Osteocyte (in vitro differentiated cells): ENCODE data around the gene TIAM2. TPM values are rescaled to one million over a fixed set of nuclear protein-coding genes. Genes with fewer than 3 reads are reported as not detected.

Experiments used
- DNase-seq: peaks from one replicate; pipeline ENCODE4 v3.0.0; 2021; ENCODE audit warnings: mixed read lengths; ENCODE audit not compliant: unreplicated experiment; ENCODE audit errors: extremely low spot score
- H3K27ac Mint-ChIP-seq: one replicate; pipeline ENCODE4 v1.8.0; 2021; ENCODE audit warnings: mild to moderate bottlenecking, mixed read lengths; ENCODE audit not compliant: unreplicated experiment
- H3K27me3 Mint-ChIP-seq: one replicate; pipeline ENCODE4 v1.8.0; 2021; ENCODE audit warnings: mixed read lengths; ENCODE audit not compliant: unreplicated experiment
- H3K36me3 Mint-ChIP-seq: one replicate; pipeline ENCODE4 v1.8.0; 2021; ENCODE audit warnings: mixed read lengths; ENCODE audit not compliant: unreplicated experiment
- H3K4me1 Mint-ChIP-seq: one replicate; pipeline ENCODE4 v1.8.0; 2021; ENCODE audit warnings: mixed read lengths; ENCODE audit not compliant: unreplicated experiment
- H3K4me3 Mint-ChIP-seq: one replicate; pipeline ENCODE4 v1.8.0; 2021; ENCODE audit warnings: mild to moderate bottlenecking, moderate library complexity, mixed read lengths; ENCODE audit not compliant: unreplicated experiment
- H3K9me3 Mint-ChIP-seq: one replicate; pipeline ENCODE4 v1.8.0; 2021; ENCODE audit warnings: mixed read lengths; ENCODE audit not compliant: unreplicated experiment
- total RNA-seq: library from RNA; stranded (reverse); gene quantifications from 2 replicates; pipeline ENCODE4 v1.2.1, GENCODE V29; 2021
- TF ChIP-seq, protein P1 (sequence below): fragments of 200-600 bp; sonication (generic); IDR thresholded peaks from 2 replicates; pipeline ENCODE4 v1.5.0; 2021; ENCODE audit warnings: antibody characterized with exemption, mild to moderate bottlenecking, moderate library complexity

TIAM2 gene
- total RNA-seq, 1 donor from 2014 or later: 11.2 TPM

DNA sequence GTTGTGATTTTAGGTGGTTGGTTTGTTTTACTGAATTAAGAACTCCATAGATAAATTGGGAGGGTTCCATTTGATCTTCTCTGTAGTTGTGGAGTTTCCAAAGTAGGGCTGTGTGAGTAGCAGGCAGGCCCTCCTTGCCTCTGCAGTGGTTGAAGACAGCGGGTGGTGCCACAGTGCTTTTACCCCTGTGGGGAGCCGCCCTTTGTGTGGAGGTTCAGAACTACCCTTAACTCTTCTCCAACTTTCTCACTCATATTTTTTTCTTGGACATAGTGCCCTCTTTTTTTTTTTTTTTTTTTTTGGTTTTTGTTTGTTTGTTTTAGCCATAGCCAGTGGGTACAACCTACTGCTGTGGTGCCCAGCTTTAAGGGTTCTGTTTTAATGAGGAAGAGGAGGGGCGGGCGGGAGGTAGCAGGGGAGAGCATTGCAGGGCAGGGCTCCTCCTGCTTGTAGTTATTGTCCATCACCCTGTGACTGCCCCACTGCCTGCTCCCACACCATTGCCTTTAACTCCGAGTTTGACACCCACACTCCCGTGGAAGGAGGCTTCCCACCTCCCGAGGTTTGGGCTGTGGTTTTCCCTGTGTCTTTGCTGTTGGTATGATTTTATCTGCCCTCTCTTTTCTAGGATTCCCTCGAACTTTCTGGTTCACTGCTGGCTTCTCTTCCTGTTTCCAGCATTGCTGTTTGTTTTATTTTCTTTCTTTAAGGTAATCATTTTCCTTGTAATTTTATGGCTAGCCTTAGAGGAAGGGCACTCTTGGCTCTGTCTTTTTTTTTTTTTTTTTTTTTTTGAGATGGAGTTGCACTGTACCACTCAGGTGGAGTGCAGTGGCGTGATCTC is 50.7 kb downstream of the TIAM2 start:
- TF ChIP-seq, protein P1, sequence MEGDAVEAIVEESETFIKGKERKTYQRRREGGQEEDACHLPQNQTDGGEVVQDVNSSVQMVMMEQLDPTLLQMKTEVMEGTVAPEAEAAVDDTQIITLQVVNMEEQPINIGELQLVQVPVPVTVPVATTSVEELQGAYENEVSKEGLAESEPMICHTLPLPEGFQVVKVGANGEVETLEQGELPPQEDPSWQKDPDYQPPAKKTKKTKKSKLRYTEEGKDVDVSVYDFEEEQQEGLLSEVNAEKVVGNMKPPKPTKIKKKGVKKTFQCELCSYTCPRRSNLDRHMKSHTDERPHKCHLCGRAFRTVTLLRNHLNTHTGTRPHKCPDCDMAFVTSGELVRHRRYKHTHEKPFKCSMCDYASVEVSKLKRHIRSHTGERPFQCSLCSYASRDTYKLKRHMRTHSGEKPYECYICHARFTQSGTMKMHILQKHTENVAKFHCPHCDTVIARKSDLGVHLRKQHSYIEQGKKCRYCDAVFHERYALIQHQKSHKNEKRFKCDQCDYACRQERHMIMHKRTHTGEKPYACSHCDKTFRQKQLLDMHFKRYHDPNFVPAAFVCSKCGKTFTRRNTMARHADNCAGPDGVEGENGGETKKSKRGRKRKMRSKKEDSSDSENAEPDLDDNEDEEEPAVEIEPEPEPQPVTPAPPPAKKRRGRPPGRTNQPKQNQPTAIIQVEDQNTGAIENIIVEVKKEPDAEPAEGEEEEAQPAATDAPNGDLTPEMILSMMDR: no peak
- no peak overlapping the region for H3K4me3 Mint-ChIP-seq
- no peaks in the 10 kb centered on the region for H3K9me3 Mint-ChIP-seq

DNA sequence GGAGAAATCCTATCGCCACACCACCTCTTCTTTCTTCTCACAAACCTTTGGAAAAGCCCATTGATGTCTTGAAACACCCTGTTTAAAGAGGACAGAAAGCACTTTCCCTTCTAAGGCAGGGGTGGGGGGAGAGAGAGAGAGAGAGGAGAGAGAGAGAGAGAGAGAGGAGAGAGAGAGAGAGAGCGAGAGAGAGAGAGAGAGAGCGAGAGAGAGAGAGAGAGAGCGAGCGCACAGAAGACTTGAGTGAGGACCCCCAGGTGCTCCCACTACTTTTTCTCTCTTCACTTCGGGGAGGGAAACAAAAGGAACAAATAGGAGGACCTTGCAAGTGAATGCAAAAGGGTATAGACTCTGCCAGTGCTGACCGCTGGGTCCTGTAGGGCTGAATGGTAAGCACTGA is 52.4 kb downstream of the TIAM2 start:
- no peak overlapping the region for H3K4me3 Mint-ChIP-seq
- TF ChIP-seq, protein P1: no peak
- no peaks in the 10 kb centered on the region for H3K36me3 Mint-ChIP-seq
- DNase-seq: no peak
- peaks cover 9% of the 10 kb centered on the region for H3K4me1 Mint-ChIP-seq
- no peaks in the 10 kb centered on the region for H3K9me3 Mint-ChIP-seq
- H3K27ac Mint-ChIP-seq: no peak overlapping the region
- H3K27me3 Mint-ChIP-seq: no peaks in the 10 kb centered on the region

More for the DNA sequence above, 50.7 kb downstream of the TIAM2 start:
- H3K27ac Mint-ChIP-seq: no peak overlapping the region
- H3K36me3 Mint-ChIP-seq: no peaks in the 10 kb centered on the region
- H3K4me1 Mint-ChIP-seq: peaks cover 23% of the 10 kb centered on the region
- no peak for DNase-seq
- H3K27me3 Mint-ChIP-seq: no peaks in the 10 kb centered on the region

DNA sequence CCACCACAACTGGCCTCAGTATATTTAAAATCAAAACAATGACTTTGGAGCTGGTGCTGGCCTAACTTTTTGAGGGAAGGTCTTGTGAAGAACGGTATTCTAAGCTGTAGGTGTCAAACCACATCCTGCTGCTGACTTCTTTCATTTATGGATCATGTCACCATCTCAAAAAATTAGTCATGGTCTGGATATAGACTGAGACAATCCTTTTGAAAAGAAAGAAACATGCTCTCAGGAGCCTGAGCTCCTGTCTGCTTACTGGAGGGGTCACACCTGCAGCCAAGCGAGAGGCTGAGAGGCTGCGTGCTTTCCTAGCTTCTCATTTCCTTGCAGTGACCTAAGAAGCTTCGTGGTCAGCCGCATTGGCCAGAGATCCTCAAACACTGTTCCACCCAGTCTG is 55.2 kb downstream of the TIAM2 start:
- Mint-ChIP-seq H3K4me3 (no peak overlapping the region), H3K27ac (no peak overlapping the region), H3K27me3 (no peaks in the 10 kb centered on the region), H3K36me3 (no peaks in the 10 kb centered on the region), H3K9me3 (no peaks in the 10 kb centered on the region), H3K4me1 (peaks cover 14% of the 10 kb centered on the region)
- no peak for DNase-seq
- TF ChIP-seq, protein P1: no peak

DNA sequence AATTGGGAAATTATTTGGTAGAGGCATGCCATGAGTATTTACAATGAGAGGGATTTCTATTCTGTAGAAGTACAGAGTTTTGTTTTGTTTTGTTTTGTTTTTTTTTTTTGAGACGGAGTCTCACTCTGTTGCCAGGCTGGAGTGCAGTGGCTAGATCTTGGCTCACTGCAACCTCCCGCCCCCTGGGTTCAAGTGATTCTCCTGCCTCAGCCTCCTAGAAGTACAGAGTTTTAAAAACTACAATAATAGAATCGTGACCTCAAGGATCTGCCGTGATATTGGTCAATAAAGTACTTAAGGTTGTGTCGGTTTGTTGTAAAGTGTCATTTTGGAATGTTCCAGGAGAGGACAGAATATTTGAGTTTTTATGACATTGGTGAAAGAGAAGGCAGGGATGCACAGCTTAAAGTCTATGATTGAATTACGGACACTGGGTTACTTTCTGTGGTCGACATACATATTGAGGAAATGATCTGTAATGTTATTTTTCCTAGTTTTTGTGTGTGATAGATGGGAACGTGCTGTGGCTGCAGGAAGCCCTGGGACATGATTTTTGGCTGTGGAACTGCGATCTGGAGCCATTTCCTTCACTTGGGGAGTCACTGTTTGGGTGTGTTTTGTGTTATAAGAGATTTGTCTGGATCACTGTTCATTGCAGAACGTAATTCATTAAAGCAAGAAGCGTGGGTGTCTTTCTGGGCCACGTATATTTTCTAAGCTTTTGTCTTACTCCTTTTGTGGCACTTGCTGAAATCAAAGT is 59.6 kb downstream of the TIAM2 start:
- no peak for DNase-seq
- Mint-ChIP-seq H3K4me1 (peaks cover 5% of the 10 kb centered on the region), H3K27ac (no peak overlapping the region), H3K4me3 (no peak overlapping the region), H3K36me3 (no peaks in the 10 kb centered on the region), H3K9me3 (no peaks in the 10 kb centered on the region), H3K27me3 (no peaks in the 10 kb centered on the region)
- TF ChIP-seq, protein P1: no peak

DNA sequence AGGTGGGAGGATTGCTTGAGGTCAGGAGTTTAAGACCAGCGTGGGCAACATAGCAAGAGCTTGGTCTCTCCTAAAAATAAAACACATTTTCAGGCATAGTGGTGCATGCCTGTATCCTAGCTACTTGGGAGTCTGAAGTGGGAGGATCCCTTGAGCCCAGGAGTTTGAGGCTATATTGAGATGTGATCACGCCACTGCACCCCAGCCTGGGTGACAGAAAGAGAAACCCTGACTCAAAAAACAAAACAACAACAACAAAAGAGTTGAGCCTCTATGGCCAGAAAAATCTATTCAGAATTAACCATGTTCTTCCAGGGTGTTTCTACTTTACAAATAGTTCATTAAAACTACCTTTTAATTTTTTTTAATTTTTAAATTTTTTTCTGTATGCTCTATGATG is 60.6 kb downstream of the TIAM2 start:
- Mint-ChIP-seq H3K27ac (no peak overlapping the region), H3K4me1 (peaks cover 5% of the 10 kb centered on the region), H3K4me3 (no peak overlapping the region), H3K36me3 (no peaks in the 10 kb centered on the region), H3K27me3 (no peaks in the 10 kb centered on the region), H3K9me3 (no peaks in the 10 kb centered on the region)
- no peak for DNase-seq
- TF ChIP-seq, protein P1: no peak
